Hepatocyte (in vitro differentiated cells): ENCODE data around the gene CCDC69. TPM values are rescaled to one million over a fixed set of nuclear protein-coding genes. Genes with fewer than 3 reads are reported as not detected.
A peak's percentile ranks its signal among the peaks of the same experiment; 100 is the strongest.
"Not testable (repeated sequence)": the region's sequence is repeated elsewhere in the genome, so short reads cannot be mapped to it uniquely, and the experiment has no call there.

ENCODE experiments used
- DNase-seq: peaks from one replicate; pipeline ENCODE4 v3.0.0-alpha.2; 2016; ENCODE audit warnings: low spot score
- H2AFZ ChIP-seq: fragments of 200-600 bp; sonication (generic); 2 replicates; pipeline ENCODE4 v1.6.0; 2016; ENCODE audit warnings: antibody characterized with exemption, mild to moderate bottlenecking
- H3K27ac ChIP-seq: fragments of 200-600 bp; sonication (generic); 2 replicates; pipeline ENCODE4 v1.5.1; 2016; ENCODE audit warnings: mild to moderate bottlenecking
- H3K27me3 ChIP-seq: fragments of 200-600 bp; sonication (generic); 2 replicates; pipeline ENCODE4 v1.6.1; 2016
- H3K36me3 ChIP-seq: fragments of 200-600 bp; sonication (generic); replicated peaks from 2 replicates; pipeline ENCODE4 v1.5.1; 2016; ENCODE audit warnings: low read depth; ENCODE audit not compliant: insufficient read depth
- H3K4me1 ChIP-seq: fragments of 200-600 bp; sonication (generic); 2 replicates; pipeline ENCODE4 v1.5.1; 2016; ENCODE audit warnings: mild to moderate bottlenecking, moderate library complexity; ENCODE audit not compliant: insufficient read depth
- H3K4me2 ChIP-seq: fragments of 200-600 bp; sonication (generic); 2 replicates; pipeline ENCODE4 v1.6.0; 2016
- H3K4me3 ChIP-seq: fragments of 200-600 bp; sonication (generic); 2 replicates; pipeline ENCODE4 v1.5.1; 2016; ENCODE audit warnings: mild to moderate bottlenecking
- H3K79me2 ChIP-seq: fragments of 200-600 bp; sonication (generic); 2 replicates; pipeline ENCODE4 v1.6.0; 2017; ENCODE audit warnings: mild to moderate bottlenecking
- H3K9me2 ChIP-seq: fragments of 200-600 bp; sonication (generic); replicated peaks from 2 replicates; pipeline ENCODE4 v1.6.0; 2017; ENCODE audit warnings: mild to moderate bottlenecking; ENCODE audit not compliant: insufficient read depth
- H3K9me3 ChIP-seq: fragments of 200-600 bp; sonication (generic); 2 replicates; pipeline ENCODE4 v1.5.1; 2016; ENCODE audit warnings: low read depth, mild to moderate bottlenecking
- H4K20me1 ChIP-seq: fragments of 200-600 bp; sonication (generic); 2 replicates; pipeline ENCODE4 v1.6.0; 2016; ENCODE audit warnings: mild to moderate bottlenecking; ENCODE audit not compliant: insufficient read depth, poor library complexity, severe bottlenecking
- EZH2 ChIP-seq: fragments of 200-600 bp; sonication (generic); IDR thresholded peaks from 2 replicates; pipeline ENCODE4 v1.6.1; 2016; ENCODE audit warnings: antibody characterized with exemption, mild to moderate bottlenecking, borderline replicate concordance
- EZH2phosphoT487 ChIP-seq: fragments of 200-600 bp; sonication (generic); IDR thresholded peaks from one replicate; pipeline ENCODE4 v1.6.1; 2018; ENCODE audit warnings: antibody characterized with exemption, mild to moderate bottlenecking, low read depth, moderate library complexity; ENCODE audit not compliant: unreplicated experiment, severe bottlenecking
- WGBS: methylation state at CpG from one replicate; pipeline ENCODE4 v1.1.6; 2016; ENCODE audit warnings: low lambda C conversion rate; ENCODE audit errors: missing lambda C conversion rate; 5-methylcytosine and 5-hydroxymethylcytosine counted together
- polyA plus RNA-seq: library from polyadenylated mRNA; unstranded; fragments of >200 nt; fragmentation: Nextera tagmentation; extraction: Ambion mirVana; gene quantifications from 2 replicates; pipeline ENCODE4 v1.2.1, GENCODE V29; 2016
- total RNA-seq: library from RNA; depleted of rRNA; stranded (reverse); fragments of >200 nt; gene quantifications from 2 replicates; pipeline ENCODE4 v1.2.3, GENCODE V29; 2014
- TF ChIP-seq, protein P1 (sequence below): fragments of 200-600 bp; sonication (generic); IDR thresholded peaks from 2 replicates; pipeline ENCODE4 v1.5.1; 2016; ENCODE audit warnings: antibody characterized with exemption, mild to moderate bottlenecking; ENCODE audit not compliant: poor library complexity

Gene CCDC69
- total and polyA plus RNA-seq, 2 experiments from 2014 or later = 22.4 to 27.3 TPM

GRCh38 chr5:151257731-151258181 is 33.9 kb upstream of the CCDC69 start:
- Histone ChIP-seq H3K9me3 (no peaks in the 10 kb centered on the region), H3K79me2 (peaks cover 21% of the 10 kb centered on the region), H4K20me1 (no peaks in the 10 kb centered on the region), H3K36me3 (no peaks in the 10 kb centered on the region), H3K27me3 (no peaks in the 10 kb centered on the region), H3K4me1 (no peaks in the 10 kb centered on the region), H3K9me2 (no peaks in the 10 kb centered on the region), H2AFZ (no peak overlapping the region), H3K4me3 (no peak overlapping the region), H3K27ac (no peak overlapping the region), H3K4me2 (no peak overlapping the region)
- 71% methylated on average over 5 of the region's 5 CpGs for WGBS
- TF ChIP-seq EZH2 (no peak), EZH2phosphoT487 (no peak)
- TF ChIP-seq, protein P1, sequence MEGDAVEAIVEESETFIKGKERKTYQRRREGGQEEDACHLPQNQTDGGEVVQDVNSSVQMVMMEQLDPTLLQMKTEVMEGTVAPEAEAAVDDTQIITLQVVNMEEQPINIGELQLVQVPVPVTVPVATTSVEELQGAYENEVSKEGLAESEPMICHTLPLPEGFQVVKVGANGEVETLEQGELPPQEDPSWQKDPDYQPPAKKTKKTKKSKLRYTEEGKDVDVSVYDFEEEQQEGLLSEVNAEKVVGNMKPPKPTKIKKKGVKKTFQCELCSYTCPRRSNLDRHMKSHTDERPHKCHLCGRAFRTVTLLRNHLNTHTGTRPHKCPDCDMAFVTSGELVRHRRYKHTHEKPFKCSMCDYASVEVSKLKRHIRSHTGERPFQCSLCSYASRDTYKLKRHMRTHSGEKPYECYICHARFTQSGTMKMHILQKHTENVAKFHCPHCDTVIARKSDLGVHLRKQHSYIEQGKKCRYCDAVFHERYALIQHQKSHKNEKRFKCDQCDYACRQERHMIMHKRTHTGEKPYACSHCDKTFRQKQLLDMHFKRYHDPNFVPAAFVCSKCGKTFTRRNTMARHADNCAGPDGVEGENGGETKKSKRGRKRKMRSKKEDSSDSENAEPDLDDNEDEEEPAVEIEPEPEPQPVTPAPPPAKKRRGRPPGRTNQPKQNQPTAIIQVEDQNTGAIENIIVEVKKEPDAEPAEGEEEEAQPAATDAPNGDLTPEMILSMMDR = no peak
- DNase-seq = no peak

DNA sequence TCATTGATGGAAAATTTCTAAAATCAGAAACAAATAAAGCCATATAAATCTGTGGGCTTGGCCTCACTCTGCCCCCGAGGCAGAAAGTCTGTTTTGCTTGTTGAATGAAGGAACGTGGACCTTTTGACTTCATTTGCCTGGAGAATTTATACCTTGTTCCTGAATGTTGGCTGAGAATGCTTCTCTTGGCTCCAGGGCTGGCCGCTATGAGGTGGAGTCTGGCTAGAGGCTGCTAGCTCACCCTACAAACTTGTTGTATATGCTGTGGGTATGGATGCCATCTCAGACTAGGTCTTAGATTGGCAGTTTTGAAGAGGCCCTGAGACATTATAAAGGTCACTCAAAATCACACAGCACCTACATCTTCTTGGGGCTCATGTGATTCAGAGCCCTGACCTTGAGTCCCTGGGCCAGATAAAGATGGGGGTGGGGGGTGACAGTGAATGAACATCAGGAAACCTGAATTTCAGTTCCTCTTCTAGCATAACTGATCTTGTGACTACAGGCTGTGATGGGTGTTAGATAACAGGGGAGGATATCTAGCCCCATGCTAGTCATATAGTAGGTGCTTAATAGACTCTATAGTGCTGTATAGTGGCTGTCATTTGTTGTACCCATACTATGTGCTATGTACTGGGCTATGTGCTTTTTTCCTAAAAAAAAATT is 31.9 kb upstream of the CCDC69 start:
- H3K9me3 ChIP-seq = no peaks in the 10 kb centered on the region
- H4K20me1 ChIP-seq = no peaks in the 10 kb centered on the region
- TF ChIP-seq EZH2phosphoT487 = no peak
- TF ChIP-seq EZH2 = no peak
- TF ChIP-seq, protein P1 = no peak
- H3K4me1 ChIP-seq = no peaks in the 10 kb centered on the region
- 98% methylated on average over 3 of the region's 3 CpGs for WGBS
- peaks cover 21% of the 10 kb centered on the region for H3K79me2 ChIP-seq
- H3K9me2 ChIP-seq = no peaks in the 10 kb centered on the region
- no peaks in the 10 kb centered on the region for H3K27me3 ChIP-seq
- H3K4me3 ChIP-seq = no peak overlapping the region
- H3K4me2 ChIP-seq = no peak overlapping the region
- no peak overlapping the region for H3K27ac ChIP-seq
- no peak overlapping the region for H2AFZ ChIP-seq
- DNase-seq = no peak
- H3K36me3 ChIP-seq = no peaks in the 10 kb centered on the region

- not testable (repeated sequence) for H3K27me3 ChIP-seq, H3K36me3 ChIP-seq, H3K4me2 ChIP-seq, H3K9me2 ChIP-seq, H3K4me1 ChIP-seq, H3K9me3 ChIP-seq, H4K20me1 ChIP-seq, H3K4me3 ChIP-seq, H2AFZ ChIP-seq, H3K27ac ChIP-seq, DNase-seq
- peaks cover 21% of the 10 kb centered on the region for H3K79me2 ChIP-seq
- WGBS = 97% methylated on average over 5 of the region's 5 CpGs
Measured at GRCh38 chr5:151254990-151255389, 31.1 kb upstream of the CCDC69 start.

GRCh38 chr5:151254556-151254955 is 30.7 kb upstream of the CCDC69 start:
- no peak for TF ChIP-seq EZH2
- no peak for TF ChIP-seq EZH2phosphoT487
- TF ChIP-seq, protein P1 = no peak
- Histone ChIP-seq H4K20me1 (no peaks in the 10 kb centered on the region), H3K4me3 (no peak overlapping the region), H3K9me2 (no peaks in the 10 kb centered on the region), H3K36me3 (no peaks in the 10 kb centered on the region), H3K9me3 (no peaks in the 10 kb centered on the region), H3K4me1 (no peaks in the 10 kb centered on the region), H3K4me2 (peak overlapping the region; percentile 79), H3K27ac (no peak overlapping the region), H3K27me3 (no peaks in the 10 kb centered on the region), H2AFZ (no peak overlapping the region), H3K79me2 (peaks cover 21% of the 10 kb centered on the region)
- 86% methylated on average over 1 of the region's 1 CpG for WGBS
- no peak for DNase-seq
